GM18868 (cell line): Measurements from ENCODE around the gene PRRT1B.

ENCODE experiments used
- ATAC-seq: cut with Tn5 transposase; IDR thresholded peaks from one replicate; pipeline ENCODE4 v1.9.1; 2021; ENCODE audit warnings: mild to moderate bottlenecking, moderate library complexity; ENCODE audit not compliant: unreplicated experiment

Gene PRRT1B

GRCh38 chr9:131578731-131579504 lies 33.6 kb downstream of the PRRT1B start:
- peak; percentile 58 for ATAC-seq

- ATAC-seq, result no peak
Measured at GRCh38 chr9:131579789-131580211, 34.5 kb downstream of the PRRT1B start.

GRCh38 chr9:131580358-131580757 lies 35.0 kb downstream of the PRRT1B start:
- ATAC-seq, result no peak

- ATAC-seq, result no peak
Measured at GRCh38 chr9:131582056-131582455, 36.7 kb downstream of the PRRT1B start.

GRCh38 chr9:131582466-131583336 lies 37.4 kb downstream of the PRRT1B start:
- ATAC-seq, result no peak

- ATAC-seq, result no peak
Measured at GRCh38 chr9:131583337-131583645, 38.0 kb downstream of the PRRT1B start.

DNA sequence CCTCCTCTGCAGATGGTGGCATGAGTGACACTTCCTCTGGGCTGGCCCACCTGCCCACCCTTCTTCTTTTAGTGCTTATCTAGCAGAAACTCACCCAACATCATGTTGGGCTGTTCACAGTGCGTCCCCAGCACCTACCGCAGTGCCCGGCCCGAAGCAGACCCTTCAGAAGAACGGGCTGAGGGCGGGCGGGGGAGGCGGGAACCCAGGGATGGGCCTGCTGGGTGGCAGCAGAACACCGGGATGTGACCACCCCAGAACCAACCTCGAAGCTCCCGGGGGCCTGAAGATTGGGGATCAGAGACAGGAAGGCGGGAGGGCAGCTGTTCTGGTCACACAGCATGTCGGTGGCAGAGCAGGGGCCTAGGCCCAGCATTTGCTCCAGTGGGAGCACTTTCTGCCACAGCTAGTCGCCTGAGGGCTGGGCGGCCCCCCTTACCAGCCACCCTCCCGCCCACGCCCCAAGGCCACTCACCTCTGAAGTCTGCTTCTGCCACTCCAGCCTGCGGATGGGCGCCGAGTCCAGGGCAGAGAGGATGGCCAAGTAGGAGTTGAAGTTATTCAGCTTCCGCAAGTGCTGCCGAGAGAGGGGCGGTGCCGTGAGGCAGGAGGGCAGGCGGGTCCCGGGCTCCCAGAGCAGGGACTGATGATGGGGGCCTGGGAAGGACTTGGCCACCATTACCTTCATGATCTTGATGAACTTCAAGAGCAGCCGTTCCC lies 38.7 kb downstream of the PRRT1B start:
- no peak for ATAC-seq

- ATAC-seq, result no peak
Measured at GRCh38 chr9:131584858-131585257, 39.5 kb downstream of the PRRT1B start.

DNA sequence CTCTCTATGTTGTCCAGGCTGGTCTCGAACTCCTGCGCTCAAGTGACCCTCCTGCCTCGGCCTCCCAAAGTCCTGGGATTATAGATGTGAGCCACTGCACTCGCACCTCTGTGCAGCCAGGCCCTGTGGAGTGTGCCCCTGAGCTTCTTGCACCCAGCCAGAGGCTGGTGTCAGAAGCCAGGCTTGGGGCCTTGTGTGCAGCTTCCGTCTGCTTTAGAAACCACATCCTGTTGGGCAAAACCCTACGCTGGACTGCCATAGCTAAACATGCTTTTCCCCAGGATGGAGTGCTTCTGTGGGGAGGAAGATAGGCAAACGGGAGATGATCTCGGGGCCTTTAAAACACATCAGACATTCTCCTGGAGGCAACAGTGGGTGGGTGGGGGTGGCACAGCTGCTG lies 40.1 kb downstream of the PRRT1B start:
- ATAC-seq, result no peak

GRCh38 chr9:131587331-131587730 lies 42.0 kb downstream of the PRRT1B start:
- no peak for ATAC-seq

- no peak for ATAC-seq
Measured at GRCh38 chr9:131587906-131588305, 42.6 kb downstream of the PRRT1B start.

DNA sequence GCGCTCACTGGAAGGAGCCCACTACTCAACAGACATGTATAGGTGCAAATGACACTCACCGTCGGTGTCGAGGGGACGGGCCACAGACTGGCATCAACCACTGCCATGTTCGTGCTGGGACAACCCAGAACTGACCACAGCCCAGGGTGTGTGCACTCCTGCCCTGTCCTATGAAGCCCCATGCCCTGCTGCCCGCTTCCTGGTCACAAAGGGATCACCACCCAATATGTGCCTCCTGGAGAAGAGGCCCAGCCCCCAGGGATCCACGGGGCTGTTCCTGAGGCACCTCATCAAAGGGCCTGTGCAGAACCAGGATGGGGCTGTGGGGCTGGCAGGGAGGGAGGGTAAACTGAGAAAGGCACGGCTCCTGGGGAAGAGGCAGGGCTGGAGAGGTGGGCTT lies 43.1 kb downstream of the PRRT1B start:
- no peak for ATAC-seq

- no peak for ATAC-seq
Measured at GRCh38 chr9:131589124-131589711, 43.9 kb downstream of the PRRT1B start.

- no peak for ATAC-seq
Measured at GRCh38 chr9:131589993-131590392, 44.7 kb downstream of the PRRT1B start.

DNA sequence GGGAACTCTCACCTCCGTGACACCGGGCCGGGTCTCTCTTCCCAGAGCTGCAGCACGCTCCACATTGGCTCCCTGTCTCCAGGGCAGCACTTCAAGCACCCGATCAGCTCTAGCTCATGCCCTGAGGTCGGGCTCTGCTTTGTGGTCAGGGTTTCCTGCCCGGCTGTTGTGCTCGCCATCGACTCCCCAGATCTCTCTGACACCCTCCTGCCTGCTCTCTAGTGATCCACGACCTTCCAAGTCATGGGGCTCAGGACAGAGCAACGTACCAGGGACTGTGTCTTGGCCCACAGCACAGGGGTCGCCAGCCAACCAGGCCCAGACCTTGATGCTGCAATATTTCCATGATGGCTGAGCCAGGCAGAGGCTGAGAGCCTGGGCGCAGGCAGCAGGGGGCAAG lies 45.1 kb downstream of the PRRT1B start:
- no peak for ATAC-seq

DNA sequence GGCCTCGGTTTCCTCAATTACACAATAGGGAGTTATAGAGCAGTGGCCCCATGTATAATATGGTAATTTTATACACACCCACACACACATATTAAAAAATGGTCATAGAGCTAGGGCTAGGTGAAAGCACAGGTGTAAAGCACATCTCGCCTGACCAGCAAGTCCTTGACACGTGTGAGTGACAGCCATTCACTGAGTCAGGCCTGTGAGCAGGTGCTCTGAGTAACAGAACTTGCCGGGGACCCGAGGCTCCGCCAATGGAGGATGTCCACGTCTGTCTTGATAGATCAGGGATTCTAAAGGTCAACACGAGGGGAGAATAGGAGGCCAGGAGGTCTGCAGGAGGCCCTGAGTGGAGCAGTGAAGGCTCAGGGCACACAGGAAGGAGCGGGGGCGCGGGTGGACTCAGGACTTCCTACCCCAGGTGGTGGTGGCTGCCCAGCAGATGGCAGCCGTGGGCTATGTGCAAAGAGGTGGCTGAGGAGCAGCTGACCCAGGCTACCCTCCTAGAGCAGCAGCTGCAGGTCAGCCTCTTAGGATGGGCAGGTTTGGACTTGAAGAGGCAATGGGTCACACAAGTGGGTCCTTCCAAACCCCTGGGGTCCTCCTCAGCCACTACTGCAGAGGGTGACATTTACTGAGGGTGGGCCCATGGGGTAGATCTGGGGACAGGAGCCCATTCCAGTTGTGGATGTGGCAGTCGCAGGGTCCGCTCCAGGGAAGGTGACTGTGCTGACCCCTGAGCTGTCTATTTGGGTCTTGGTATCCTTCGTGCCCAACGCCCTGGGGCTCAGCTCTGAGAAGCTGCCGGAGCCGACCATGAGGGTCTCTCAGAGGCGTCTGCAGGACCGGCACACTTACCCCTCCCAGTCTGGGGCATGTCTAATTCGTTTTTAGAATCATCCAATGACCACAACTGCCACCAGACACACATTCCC lies 45.9 kb downstream of the PRRT1B start:
- no peak for ATAC-seq

GRCh38 chr9:131591845-131592208 lies 46.5 kb downstream of the PRRT1B start:
- ATAC-seq, result no peak

- ATAC-seq, result no peak
Measured at GRCh38 chr9:131593091-131593820, 47.9 kb downstream of the PRRT1B start.

GRCh38 chr9:131593936-131594665 lies 48.8 kb downstream of the PRRT1B start:
- no peak for ATAC-seq
